ENCODE data around the gene TTLL7.
A peak's percentile ranks its signal among the peaks of the same experiment; 100 is the strongest.

The TTLL7 gene

GRCh38 chr1:83864991-83865390, 133.9 kb downstream of the TTLL7 start:
- no peak for DNase-seq (ENCODE audit: low read depth)

- peak; percentile 46 for DNase-seq (ENCODE audit: low read depth)
These were observed 138.3 kb downstream of the TTLL7 start for GRCh38 chr1:83860490-83861221.

GRCh38 chr1:83857716-83858115, 141.2 kb downstream of the TTLL7 start:
- no peak for DNase-seq (ENCODE audit: low read depth)

GRCh38 chr1:83857103-83857502, 141.8 kb downstream of the TTLL7 start:
- DNase-seq (ENCODE audit: low read depth) = no peak

- no peak for DNase-seq (ENCODE audit: low read depth)
These were observed 142.6 kb downstream of the TTLL7 start for GRCh38 chr1:83856381-83856780.

- DNase-seq (ENCODE audit: low read depth) = no peak
These were observed 144.5 kb downstream of the TTLL7 start for GRCh38 chr1:83854456-83854855.

- DNase-seq (ENCODE audit: low read depth) = no peak
These were observed 148.1 kb downstream of the TTLL7 start for GRCh38 chr1:83850834-83851233.

GRCh38 chr1:83849191-83850061, 149.5 kb downstream of the TTLL7 start:
- DNase-seq (ENCODE audit: low read depth) = no peak

GRCh38 chr1:83846138-83846537, 152.8 kb downstream of the TTLL7 start:
- no peak for DNase-seq (ENCODE audit: low read depth)

GRCh38 chr1:83845437-83846071, 153.4 kb downstream of the TTLL7 start:
- DNase-seq (ENCODE audit: low read depth) = no peak

- no peak for DNase-seq (ENCODE audit: low read depth)
These were observed 154.4 kb downstream of the TTLL7 start for GRCh38 chr1:83844546-83844945.

- no peak for DNase-seq (ENCODE audit: low read depth)
These were observed 159.3 kb downstream of the TTLL7 start for GRCh38 chr1:83839566-83840173.

- DNase-seq (ENCODE audit: low read depth) = no peak
These were observed 160.4 kb downstream of the TTLL7 start for GRCh38 chr1:83838573-83838972.

- no peak for DNase-seq (ENCODE audit: low read depth)
These were observed 162.4 kb downstream of the TTLL7 start for GRCh38 chr1:83836543-83836942.

GRCh38 chr1:83834621-83835264, 164.2 kb downstream of the TTLL7 start:
- DNase-seq (ENCODE audit: low read depth) = no peak

GRCh38 chr1:83832194-83832593, 166.7 kb downstream of the TTLL7 start:
- no peak for DNase-seq (ENCODE audit: low read depth)

GRCh38 chr1:83829106-83829505, 169.8 kb downstream of the TTLL7 start:
- DNase-seq (ENCODE audit: low read depth) = no peak

- no peak for DNase-seq (ENCODE audit: low read depth)
These were observed 170.5 kb downstream of the TTLL7 start for GRCh38 chr1:83828456-83828855.

GRCh38 chr1:83827741-83828140, 171.2 kb downstream of the TTLL7 start:
- no peak for DNase-seq (ENCODE audit: low read depth)

GRCh38 chr1:83822208-83822607, 176.7 kb downstream of the TTLL7 start:
- DNase-seq (ENCODE audit: low read depth) = no peak

- no peak for DNase-seq (ENCODE audit: low read depth)
These were observed 179.5 kb downstream of the TTLL7 start for GRCh38 chr1:83819436-83819835.

- DNase-seq (ENCODE audit: low read depth) = no peak
These were observed 180.0 kb downstream of the TTLL7 start for GRCh38 chr1:83818916-83819315.
